ENCODE measurements around the gene SPPL2A. TPM values are rescaled to one million over a fixed set of nuclear protein-coding genes. Genes with fewer than 3 reads are reported as not detected.

The SPPL2A gene
- total RNA-seq, 1 experiment from 2014 or later: 100 TPM

DNA sequence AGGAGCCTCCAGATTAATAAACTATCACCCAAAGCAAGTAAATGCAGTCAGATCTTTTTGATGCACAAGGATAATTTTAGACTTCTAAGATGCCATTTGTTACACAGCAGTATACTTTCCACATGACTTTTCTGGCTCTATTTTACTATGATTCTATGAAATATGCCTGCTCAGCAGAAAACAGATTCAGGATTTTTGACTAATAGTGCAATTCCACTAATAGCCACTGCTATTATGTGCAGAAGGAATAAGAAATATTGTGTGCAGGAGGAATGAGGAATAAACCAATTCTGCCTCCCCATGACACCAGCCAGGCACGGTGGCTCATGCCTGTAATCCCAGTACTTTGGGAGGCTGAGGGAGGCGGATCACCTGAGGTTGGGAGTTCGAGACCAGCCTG, 11.5 kb upstream of the SPPL2A start:
- Histone ChIP-seq H3K4me1 (ENCODE audit: insufficient read depth, low read length, poor library complexity, severe bottlenecking) (no peaks in the 10 kb centered on the region), H3K4me3 (ENCODE audit: low read depth, low read length, poor library complexity, severe bottlenecking) (no peak overlapping the region), H3K9me3 (ENCODE audit: low read depth, low read length, poor library complexity, severe bottlenecking) (no peaks in the 10 kb centered on the region), H3K36me3 (ENCODE audit: insufficient read depth, low read length, poor library complexity, severe bottlenecking) (no peaks in the 10 kb centered on the region), H3K27me3 (replicated peaks; ENCODE audit: insufficient read depth, low read depth, low read length, poor library complexity) (no peaks in the 10 kb centered on the region), H3K27ac (ENCODE audit: low read depth, low read length, poor library complexity, severe bottlenecking) (no peak overlapping the region)
- intact Hi-C loops (cut with micrococcal nuclease; ENCODE audit: unreplicated experiment): no loop called here
- ChIA-PET POLR2A (ENCODE audit: low non-redundant PET) (no interaction called here), CTCF (no interaction called here)
- TF ChIP-seq, protein P1, sequence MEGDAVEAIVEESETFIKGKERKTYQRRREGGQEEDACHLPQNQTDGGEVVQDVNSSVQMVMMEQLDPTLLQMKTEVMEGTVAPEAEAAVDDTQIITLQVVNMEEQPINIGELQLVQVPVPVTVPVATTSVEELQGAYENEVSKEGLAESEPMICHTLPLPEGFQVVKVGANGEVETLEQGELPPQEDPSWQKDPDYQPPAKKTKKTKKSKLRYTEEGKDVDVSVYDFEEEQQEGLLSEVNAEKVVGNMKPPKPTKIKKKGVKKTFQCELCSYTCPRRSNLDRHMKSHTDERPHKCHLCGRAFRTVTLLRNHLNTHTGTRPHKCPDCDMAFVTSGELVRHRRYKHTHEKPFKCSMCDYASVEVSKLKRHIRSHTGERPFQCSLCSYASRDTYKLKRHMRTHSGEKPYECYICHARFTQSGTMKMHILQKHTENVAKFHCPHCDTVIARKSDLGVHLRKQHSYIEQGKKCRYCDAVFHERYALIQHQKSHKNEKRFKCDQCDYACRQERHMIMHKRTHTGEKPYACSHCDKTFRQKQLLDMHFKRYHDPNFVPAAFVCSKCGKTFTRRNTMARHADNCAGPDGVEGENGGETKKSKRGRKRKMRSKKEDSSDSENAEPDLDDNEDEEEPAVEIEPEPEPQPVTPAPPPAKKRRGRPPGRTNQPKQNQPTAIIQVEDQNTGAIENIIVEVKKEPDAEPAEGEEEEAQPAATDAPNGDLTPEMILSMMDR (conservative IDR thresholded peaks at IDR 0.05; ENCODE audit: low read depth, low read length): 0 out of 2 replicates have a peak, but pooled peaks have one; percentile 10
- TF ChIP-seq EZH2 (IDR thresholded peaks at IDR 0.05; ENCODE audit: borderline replicate concordance, low read depth, low read length, poor library complexity, severe bottlenecking): no peak
- DNase-seq (ENCODE audit: low spot score): no peak
- BruUV-seq (replicated peaks): no TSS peak

DNA sequence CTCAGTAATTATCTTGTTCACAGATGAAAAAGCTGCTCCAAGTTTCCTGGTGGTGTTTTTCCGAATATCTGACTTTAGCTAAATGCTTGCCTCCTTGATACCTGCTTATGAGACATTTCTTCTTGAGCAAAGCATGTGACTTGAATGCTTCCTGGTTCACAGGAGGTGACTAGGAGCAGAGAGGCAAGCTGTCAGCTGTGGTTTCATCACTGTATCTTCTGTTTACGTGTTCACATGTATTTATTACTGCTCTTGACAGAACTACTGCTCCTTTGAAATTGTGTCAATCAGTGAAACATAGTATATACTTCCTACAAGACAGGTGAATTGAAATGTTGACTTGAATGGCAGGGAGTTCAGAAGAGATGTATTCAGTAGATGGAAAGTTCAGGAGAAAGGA, 8.9 kb upstream of the SPPL2A start:
- no peaks in the 10 kb centered on the region for H3K27me3 ChIP-seq (replicated peaks; ENCODE audit: insufficient read depth, low read depth, low read length, poor library complexity)
- CTCF ChIA-PET: no interaction called here
- no peaks in the 10 kb centered on the region for H3K9me3 ChIP-seq (ENCODE audit: low read depth, low read length, poor library complexity, severe bottlenecking)
- no peak for DNase-seq (ENCODE audit: low spot score)
- BruUV-seq (replicated peaks): no TSS peak
- no peak overlapping the region for H3K27ac ChIP-seq (ENCODE audit: low read depth, low read length, poor library complexity, severe bottlenecking)
- intact Hi-C loops (cut with micrococcal nuclease; ENCODE audit: unreplicated experiment): no loop called here
- POLR2A ChIA-PET (ENCODE audit: low non-redundant PET): no interaction called here
- H3K4me1 ChIP-seq (ENCODE audit: insufficient read depth, low read length, poor library complexity, severe bottlenecking): no peaks in the 10 kb centered on the region
- H3K36me3 ChIP-seq (ENCODE audit: insufficient read depth, low read length, poor library complexity, severe bottlenecking): no peaks in the 10 kb centered on the region
- no peak overlapping the region for H3K4me3 ChIP-seq (ENCODE audit: low read depth, low read length, poor library complexity, severe bottlenecking)
- no peak for TF ChIP-seq EZH2 (IDR thresholded peaks at IDR 0.05; ENCODE audit: borderline replicate concordance, low read depth, low read length, poor library complexity, severe bottlenecking)
- TF ChIP-seq, protein P1 (conservative IDR thresholded peaks at IDR 0.05; ENCODE audit: low read depth, low read length): no peak

DNA sequence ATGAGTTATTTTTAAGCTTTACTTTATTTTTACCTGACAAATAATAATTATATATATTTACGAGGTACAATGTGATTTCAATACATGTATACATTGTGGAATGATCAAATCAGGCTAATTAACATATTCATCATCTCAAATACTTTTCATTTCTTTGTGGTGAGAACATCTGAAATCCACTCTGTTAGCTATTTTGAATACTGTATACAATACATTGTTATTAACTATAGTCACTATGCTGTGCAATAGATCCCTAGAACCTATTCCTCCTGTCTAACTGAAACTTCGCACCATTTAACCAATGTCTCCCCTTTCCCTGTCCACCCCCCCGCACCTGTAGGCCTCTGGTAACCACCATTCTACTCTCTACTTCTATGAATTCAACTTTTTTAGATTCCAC, 7.9 kb upstream of the SPPL2A start:
- intact Hi-C loops (cut with micrococcal nuclease; ENCODE audit: unreplicated experiment): no loop called here
- Histone ChIP-seq H3K9me3 (ENCODE audit: low read depth, low read length, poor library complexity, severe bottlenecking) (no peaks in the 10 kb centered on the region), H3K36me3 (ENCODE audit: insufficient read depth, low read length, poor library complexity, severe bottlenecking) (no peaks in the 10 kb centered on the region), H3K27me3 (replicated peaks; ENCODE audit: insufficient read depth, low read depth, low read length, poor library complexity) (no peaks in the 10 kb centered on the region), H3K4me3 (ENCODE audit: low read depth, low read length, poor library complexity, severe bottlenecking) (no peak overlapping the region), H3K27ac (ENCODE audit: low read depth, low read length, poor library complexity, severe bottlenecking) (no peak overlapping the region), H3K4me1 (ENCODE audit: insufficient read depth, low read length, poor library complexity, severe bottlenecking) (no peaks in the 10 kb centered on the region)
- DNase-seq (ENCODE audit: low spot score): no peak
- CTCF ChIA-PET: no interaction called here
- TF ChIP-seq EZH2 (IDR thresholded peaks at IDR 0.05; ENCODE audit: borderline replicate concordance, low read depth, low read length, poor library complexity, severe bottlenecking): no peak
- TF ChIP-seq, protein P1 (conservative IDR thresholded peaks at IDR 0.05; ENCODE audit: low read depth, low read length): no peak
- POLR2A ChIA-PET (ENCODE audit: low non-redundant PET): no interaction called here
- no TSS peak for BruUV-seq (replicated peaks)

All from A673 (cell line).